ENCODE data around the gene PHF20. TPM values are rescaled to one million over a fixed set of nuclear protein-coding genes. Genes with fewer than 3 reads are reported as not detected.

Gene PHF20
- total and polyA plus RNA-seq, 2 of the 8 experiments (the other 6 are each of a cell fraction or from before 2014, with no cell fraction given), result 25.6 to 70.1 TPM

- TF ChIP-seq CTCF (IDR thresholded peaks at IDR 0.05; ENCODE audit: control extremely low read depth in 1 of 3, insufficient read depth in 1 of 3, low read depth in 1 of 3, low read length in 3 of 3) (no peak), HDAC2 (IDR thresholded peaks at IDR 0.05; ENCODE audit: borderline replicate concordance in 1 of 2, low read depth in 2 of 2, low read length in 2 of 2) (no peak), CBX8 (IDR thresholded peaks at IDR 0.05; ENCODE audit: borderline replicate concordance, low read depth, low read length) (no peak), RNF2 (IDR thresholded peaks at IDR 0.05; ENCODE audit: borderline replicate concordance, low read depth, low read length, missing control alignments, poor library complexity, severe bottlenecking) (no peak), SRF (IDR thresholded peaks at IDR 0.05; ENCODE audit: low read depth, low read length) (no peak), TAF1 (IDR thresholded peaks at IDR 0.05; ENCODE audit: low read depth, low read length) (no peak)
- TF ChIP-seq, protein P1, sequence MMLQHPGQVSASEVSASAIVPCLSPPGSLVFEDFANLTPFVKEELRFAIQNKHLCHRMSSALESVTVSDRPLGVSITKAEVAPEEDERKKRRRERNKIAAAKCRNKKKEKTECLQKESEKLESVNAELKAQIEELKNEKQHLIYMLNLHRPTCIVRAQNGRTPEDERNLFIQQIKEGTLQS (IDR thresholded peaks at IDR 0.05; ENCODE audit: insufficient read depth, low read depth, low read length), result no peak
Measured at GRCh38 chr20:35891375-35891774, 119.6 kb downstream of the PHF20 start (continued).
